LNCaP clone FGC (cell line): ENCODE data around the gene RABL2B.
"Not testable (repeated sequence)": the region's sequence is repeated elsewhere in the genome, so short reads cannot be mapped to it uniquely, and the experiment has no call there.

Experiments used
- DNase-seq: peaks from one replicate; pipeline ENCODE4 v3.0.0-alpha.2; 2011; ENCODE audit warnings: low read depth
- H3K4me3 ChIP-seq: 2 replicates; pipeline ENCODE4 v1.5.1; 2011; ENCODE audit warnings: mild to moderate bottlenecking, low read depth, low read length, control low read depth
- TF ChIP-seq, protein P1 (sequence below): IDR thresholded peaks from 2 replicates; pipeline ENCODE4 v1.5.1; 2012; ENCODE audit warnings: mild to moderate bottlenecking; ENCODE audit not compliant: control insufficient read depth, insufficient read depth; ENCODE audit errors: extremely low read depth

RABL2B gene

DNA sequence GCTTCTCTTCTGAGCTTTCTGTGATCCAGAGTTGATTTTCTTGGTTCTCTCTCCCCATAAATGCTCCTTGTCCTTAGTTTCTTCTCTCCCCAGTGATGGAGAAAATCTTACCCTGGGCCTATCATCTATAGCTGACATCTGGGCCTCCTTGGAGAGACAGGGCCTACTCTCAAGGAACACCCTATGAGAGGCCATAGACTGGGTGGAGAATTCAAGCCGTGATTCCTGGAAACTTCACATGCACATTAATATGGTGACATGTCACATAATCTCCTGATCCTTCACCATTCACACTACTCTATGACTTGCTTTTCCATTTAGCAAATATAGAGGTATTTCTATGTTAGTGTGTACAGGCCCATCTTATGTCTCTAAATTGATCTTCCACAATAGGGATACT, 35.9 kb downstream of the RABL2B start:
- H3K4me3 ChIP-seq, DNase-seq: not testable (repeated sequence)

DNA sequence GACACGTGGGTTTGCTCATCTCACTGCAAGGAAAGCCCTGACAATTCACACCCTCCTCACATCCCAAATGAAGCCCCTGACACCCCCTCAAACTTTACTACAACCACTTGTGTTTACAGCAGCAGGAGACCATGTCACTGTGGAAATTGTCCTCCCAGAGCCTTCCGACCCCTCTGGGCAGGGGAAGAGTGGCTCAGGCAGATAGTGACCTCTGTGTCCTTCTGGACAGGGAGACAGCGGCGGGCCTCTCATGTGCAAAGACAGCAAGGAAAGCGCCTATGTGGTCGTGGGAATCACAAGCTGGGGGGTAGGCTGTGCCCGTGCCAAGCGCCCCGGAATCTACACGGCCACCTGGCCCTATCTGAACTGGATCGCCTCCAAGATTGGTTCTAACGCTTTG, 39.0 kb downstream of the RABL2B start:
- not testable (repeated sequence) for H3K4me3 ChIP-seq, DNase-seq

DNA sequence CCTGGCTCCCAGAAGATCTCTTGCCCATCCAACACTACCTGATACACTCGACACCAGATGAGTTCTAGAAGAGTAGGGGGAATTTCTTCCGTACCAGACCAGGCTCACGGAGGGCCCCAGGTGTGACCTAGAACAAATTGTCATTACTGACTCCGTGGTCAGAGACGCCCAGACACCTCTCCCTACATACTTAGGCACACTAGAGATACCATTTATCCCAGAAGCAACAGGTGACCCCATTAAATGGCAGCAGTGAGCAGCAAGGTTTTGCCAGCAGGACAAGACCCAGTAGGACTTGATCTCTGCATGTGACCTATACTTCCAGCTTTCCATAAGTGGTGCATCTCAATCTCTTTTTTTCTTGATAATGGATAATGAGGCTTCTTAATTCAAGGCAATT, 42.7 kb downstream of the RABL2B start:
- DNase-seq, H3K4me3 ChIP-seq: not testable (repeated sequence)

DNA sequence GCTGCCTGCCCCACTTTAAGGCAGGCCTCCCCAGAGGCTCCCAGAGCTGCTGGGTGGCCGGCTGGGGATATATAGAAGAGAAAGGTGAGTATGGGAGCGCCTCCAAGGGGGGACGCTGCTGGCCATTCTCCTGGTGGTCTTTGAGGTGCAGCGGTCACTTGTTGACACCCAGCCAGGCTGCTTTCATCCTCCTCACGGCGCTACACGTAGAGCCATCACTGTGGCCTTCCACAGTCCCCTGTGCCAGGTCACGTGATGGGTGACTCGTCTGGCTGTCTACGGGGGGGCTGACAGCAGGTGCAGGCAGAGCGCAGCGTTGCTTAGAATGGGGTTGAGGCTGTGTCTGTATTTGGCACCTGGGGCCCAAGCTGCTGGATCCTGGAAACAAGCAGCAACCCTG, 43.5 kb downstream of the RABL2B start:
- TF ChIP-seq, protein P1, sequence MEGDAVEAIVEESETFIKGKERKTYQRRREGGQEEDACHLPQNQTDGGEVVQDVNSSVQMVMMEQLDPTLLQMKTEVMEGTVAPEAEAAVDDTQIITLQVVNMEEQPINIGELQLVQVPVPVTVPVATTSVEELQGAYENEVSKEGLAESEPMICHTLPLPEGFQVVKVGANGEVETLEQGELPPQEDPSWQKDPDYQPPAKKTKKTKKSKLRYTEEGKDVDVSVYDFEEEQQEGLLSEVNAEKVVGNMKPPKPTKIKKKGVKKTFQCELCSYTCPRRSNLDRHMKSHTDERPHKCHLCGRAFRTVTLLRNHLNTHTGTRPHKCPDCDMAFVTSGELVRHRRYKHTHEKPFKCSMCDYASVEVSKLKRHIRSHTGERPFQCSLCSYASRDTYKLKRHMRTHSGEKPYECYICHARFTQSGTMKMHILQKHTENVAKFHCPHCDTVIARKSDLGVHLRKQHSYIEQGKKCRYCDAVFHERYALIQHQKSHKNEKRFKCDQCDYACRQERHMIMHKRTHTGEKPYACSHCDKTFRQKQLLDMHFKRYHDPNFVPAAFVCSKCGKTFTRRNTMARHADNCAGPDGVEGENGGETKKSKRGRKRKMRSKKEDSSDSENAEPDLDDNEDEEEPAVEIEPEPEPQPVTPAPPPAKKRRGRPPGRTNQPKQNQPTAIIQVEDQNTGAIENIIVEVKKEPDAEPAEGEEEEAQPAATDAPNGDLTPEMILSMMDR, result no peak
- H3K4me3 ChIP-seq, result no peak overlapping the region
- no peak for DNase-seq

DNA sequence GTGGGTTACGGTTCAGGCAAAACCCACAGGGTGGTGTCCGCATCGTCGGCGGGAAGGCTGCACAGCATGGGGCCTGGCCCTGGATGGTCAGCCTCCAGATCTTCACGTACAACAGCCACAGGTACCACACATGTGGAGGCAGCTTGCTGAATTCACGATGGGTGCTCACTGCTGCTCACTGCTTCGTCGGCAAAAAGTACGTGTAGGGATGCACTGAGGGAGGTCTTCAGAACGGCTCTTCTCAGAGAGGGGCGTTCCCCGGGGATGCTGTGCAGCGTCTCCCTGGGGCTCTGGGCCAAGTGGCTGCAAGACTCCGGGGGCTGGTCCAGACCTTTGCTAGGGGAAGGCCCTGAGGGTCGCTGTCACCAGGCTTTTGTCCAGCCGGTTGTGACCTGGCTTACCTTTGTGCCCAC, 44.2 kb downstream of the RABL2B start:
- TF ChIP-seq, protein P1, result no peak
- DNase-seq, result no peak
- H3K4me3 ChIP-seq, result no peak overlapping the region

DNA sequence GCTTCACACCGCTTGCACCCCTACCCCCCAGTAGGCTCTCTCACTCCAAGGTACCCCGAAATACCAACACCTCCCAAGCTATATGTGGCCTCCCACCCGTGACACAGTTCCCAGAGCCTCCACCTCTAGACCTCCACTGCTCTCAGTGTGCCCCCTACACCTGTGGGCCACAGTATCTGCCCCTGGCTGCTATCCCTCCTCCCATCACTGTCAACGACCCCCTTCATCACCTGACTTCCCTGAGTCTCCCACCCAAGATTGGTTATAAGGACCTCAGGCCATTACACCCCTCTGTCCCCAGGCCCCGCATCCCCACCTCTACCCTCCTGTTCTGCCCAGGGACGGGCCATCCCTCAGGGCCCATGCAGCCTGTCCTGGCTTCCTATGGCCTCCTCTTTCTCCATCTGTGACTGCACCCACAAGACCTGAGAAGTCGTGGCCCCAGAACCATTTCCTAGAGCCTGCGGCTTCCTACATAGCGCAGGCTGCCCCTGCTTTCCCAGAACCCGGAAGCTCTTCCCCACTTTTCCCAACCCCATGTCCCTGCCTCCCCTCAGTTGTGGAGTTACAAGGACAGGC, 44.7 kb downstream of the RABL2B start:
- no peak overlapping the region for H3K4me3 ChIP-seq
- DNase-seq, result no peak
- TF ChIP-seq, protein P1, result no peak

DNA sequence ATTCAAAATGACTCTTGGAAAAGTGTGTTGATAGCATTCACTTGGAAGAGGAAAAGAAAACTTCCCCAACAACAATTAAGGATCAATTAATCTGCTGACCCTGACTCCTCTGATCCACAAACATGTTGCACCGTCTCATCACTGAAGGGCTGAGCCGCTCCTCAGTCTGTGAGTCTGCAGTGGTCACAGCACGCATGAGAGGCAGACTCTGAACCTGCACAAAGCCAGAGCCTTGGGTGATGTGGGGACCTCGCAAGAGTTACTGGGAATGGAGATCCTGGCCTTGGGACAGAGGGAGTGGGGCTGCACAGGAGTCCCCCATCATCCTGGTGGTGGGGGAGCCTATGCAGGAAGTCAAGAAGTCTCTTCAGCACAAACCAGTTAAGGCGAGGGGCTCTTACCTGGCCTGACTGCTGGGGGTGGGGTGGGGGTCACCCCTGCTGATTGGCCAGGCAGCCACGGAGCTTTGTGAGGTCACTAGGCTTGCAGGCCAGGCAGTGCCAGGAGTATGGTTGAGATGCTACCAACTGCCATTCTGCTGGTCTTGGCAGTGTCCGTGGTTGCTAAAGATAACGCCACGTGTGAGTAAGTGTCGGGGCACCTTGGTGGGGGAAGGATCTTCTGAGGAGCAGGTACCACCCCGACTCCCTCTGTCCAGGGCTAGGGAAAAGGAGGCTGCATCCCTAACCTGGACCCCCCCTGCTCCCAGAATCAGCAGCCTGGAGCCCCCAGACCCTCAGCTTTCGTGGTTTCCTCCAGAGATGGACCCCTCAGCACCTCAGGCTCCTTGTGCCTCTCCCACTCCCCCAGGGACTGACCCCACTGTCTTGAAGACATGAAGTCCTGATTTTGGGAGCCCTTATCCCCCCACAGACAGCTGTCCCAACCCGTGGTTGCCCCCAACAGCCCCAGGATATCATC, 45.4 kb downstream of the RABL2B start, which contains the start of gene ACR:
TSS of gene ACR (plus strand) at position 477 of the 921 bp plus-strand sequence. CDS start at position 509, 32 bp downstream.
- TF ChIP-seq, protein P1, result no peak
- DNase-seq, result no peak
- H3K4me3 ChIP-seq, result no peak within 1 kb of the TSS

DNA sequence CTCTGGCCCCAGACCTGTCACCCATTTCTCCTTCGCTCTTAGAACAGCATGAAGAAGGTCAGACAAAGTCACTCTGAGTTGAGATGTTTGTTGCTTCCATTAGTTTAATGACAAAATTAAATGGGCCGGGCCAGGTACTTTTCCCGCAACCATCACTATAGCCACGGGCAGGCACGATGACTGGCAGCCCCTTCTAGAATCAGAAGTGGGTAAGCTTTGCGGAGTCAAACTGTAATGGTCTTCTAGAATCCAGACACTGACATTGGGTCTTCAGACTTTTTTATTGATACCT, 47.8 kb downstream of the RABL2B start:
- no peak overlapping the region for H3K4me3 ChIP-seq
- TF ChIP-seq, protein P1, result no peak
- no peak for DNase-seq
